Tibial nerve (tissue), 4 donors: ENCODE measurements around the gene HSD17B1. TPM values are rescaled to one million over a fixed set of nuclear protein-coding genes. Genes with fewer than 3 reads are reported as not detected.

Experiments used
- DNase-seq, 2 donors: peaks; one replicate each; pipeline ENCODE4 v3.0.0-alpha.2; 2019; ENCODE audit warnings: low spot score in 2 of 2
- H3K27ac ChIP-seq, 4 donors: fragments of 200-600 bp; sonication (generic) in 3 of 4; one replicate each; pipeline ENCODE4 v1.5.1; 2017 to 2019; ENCODE audit warnings: mild to moderate bottlenecking in 1 of 4
- H3K27me3 ChIP-seq, 2 donors: fragments of 200-600 bp; sonication (generic) in 1 of 2; one replicate each; pipeline versions ENCODE4 v1.5.1 to v1.6.0; 2017 to 2019
- H3K36me3 ChIP-seq, 3 donors: fragments of 200-600 bp; sonication (generic); one replicate each; pipeline ENCODE4 v1.5.1; 2018 to 2019
- H3K4me1 ChIP-seq, 4 donors: fragments of 200-600 bp; sonication (generic) in 3 of 4; one replicate each; pipeline ENCODE4 v1.5.1; 2017 to 2019
- H3K4me3 ChIP-seq, 4 donors: fragments of 200-600 bp; sonication (generic) in 3 of 4; one replicate each; pipeline ENCODE4 v1.5.1; 2017 to 2019; ENCODE audit warnings: mild to moderate bottlenecking in 1 of 4, moderate library complexity in 1 of 4
- H3K9me3 ChIP-seq, 4 donors: fragments of 200-600 bp; sonication (generic) in 3 of 4; one replicate each; pipeline ENCODE4 v1.5.1; 2017 to 2019
- CTCF ChIP-seq, 5 experiments: fragments of 200-600 bp in 3 of 5; fragments of 450-650 bp in 2 of 5; sonication (generic) in 3 of 5; IDR thresholded peaks; one replicate each; pipeline ENCODE4 v1.5.1; 2016 to 2019; ENCODE audit warnings: antibody characterized with exemption in 5 of 5, mild to moderate bottlenecking in 3 of 5, moderate library complexity in 2 of 5
- EP300 ChIP-seq, 2 donors: sonication (generic); formaldehyde crosslinking; IDR thresholded peaks; one replicate each; pipeline ENCODE4 v1.6.1; 2017; ENCODE audit warnings: antibody characterized with exemption in 2 of 2, mild to moderate bottlenecking in 1 of 2
- POLR2A ChIP-seq, 2 donors: fragments of 450-650 bp; IDR thresholded peaks; one replicate each; pipeline ENCODE4 v1.6.1; 2017; ENCODE audit warnings: antibody characterized with exemption in 2 of 2, mild to moderate bottlenecking in 2 of 2, moderate library complexity in 2 of 2
- WGBS, 2 donors: methylation state at CpG; one replicate each; pipeline ENCODE4 v1.1.5; 2018; 5-methylcytosine and 5-hydroxymethylcytosine counted together
- total RNA-seq, 4 donors: library from RNA; depleted of rRNA; stranded (reverse); fragments of >200 nt; gene quantifications; one replicate each; pipeline ENCODE4 v1.1.0, GENCODE V29; 2016

HSD17B1 gene
- total RNA-seq, 4 donors from 2014 or later: 0.78 to 4.4 (median 3.7) TPM

- H3K4me3 ChIP-seq: no peak overlapping the region
- no peak for TF ChIP-seq EP300 (IDR thresholded peaks at IDR 0.05)
- no peak for TF ChIP-seq POLR2A (IDR thresholded peaks at IDR 0.05)
- H3K36me3 ChIP-seq: no peaks in the 10 kb centered on the region
- no peaks in the 10 kb centered on the region for H3K27me3 ChIP-seq
- peak overlapping the region; percentile 85 to 94 (median 90) for H3K27ac ChIP-seq
- WGBS, 2 donors: 39 to 40% methylated on average over 8 to 9 of the region's 9 CpGs
- H3K9me3 ChIP-seq: no peaks in the 10 kb centered on the region
- H3K4me1 ChIP-seq: peaks cover 5 to 90% (median 59%) of the 10 kb centered on the region in 4 donors
- no peak for DNase-seq
Observed at GRCh38 chr17:42522263-42522790, 30.4 kb upstream of the HSD17B1 start.

- no peaks in the 10 kb centered on the region for H3K36me3 ChIP-seq
- H3K27ac ChIP-seq: peak overlapping the region; percentile 85 to 94 (median 90)
- whole genome bisulfite sequencing, 2 donors: 79% methylated on average over 5 to 7 of the region's 8 CpGs
- H3K4me1 ChIP-seq: peaks cover 5 to 87% (median 54%) of the 10 kb centered on the region in 4 donors
- no peaks in the 10 kb centered on the region for H3K27me3 ChIP-seq
- H3K9me3 ChIP-seq: no peaks in the 10 kb centered on the region
- H3K4me3 ChIP-seq: no peak overlapping the region
- no peak for TF ChIP-seq EP300 (IDR thresholded peaks at IDR 0.05)
- no peak for TF ChIP-seq CTCF (IDR thresholded peaks at IDR 0.05)
- no peak for TF ChIP-seq POLR2A (IDR thresholded peaks at IDR 0.05)
- DNase-seq: no peak
Observed at GRCh38 chr17:42522798-42523278, 29.9 kb upstream of the HSD17B1 start.

- no peak for TF ChIP-seq CTCF (IDR thresholded peaks at IDR 0.05)
- no peak for TF ChIP-seq EP300 (IDR thresholded peaks at IDR 0.05)
- TF ChIP-seq POLR2A (IDR thresholded peaks at IDR 0.05): no peak
- WGBS, 2 donors: 68 to 70% methylated on average over 2 of the region's 2 CpGs
- no peaks in the 10 kb centered on the region for H3K9me3 ChIP-seq
- no peaks in the 10 kb centered on the region for H3K36me3 ChIP-seq
- peak overlapping the region in 2 of 4 donors; percentile 37 to 44 for H3K27ac ChIP-seq
- DNase-seq: no peak
- H3K4me1 ChIP-seq: peaks cover 5 to 65% (median 34%) of the 10 kb centered on the region in 4 donors
- H3K27me3 ChIP-seq: no peaks in the 10 kb centered on the region
- no peak overlapping the region for H3K4me3 ChIP-seq
Observed at GRCh38 chr17:42525221-42525620, 27.5 kb upstream of the HSD17B1 start.

GRCh38 chr17:42526031-42526444 is 26.7 kb upstream of the HSD17B1 start:
- Histone ChIP-seq H3K27ac (peak overlapping the region in 3 of 4 donors; percentile 23 to 44 (median 43)), H3K9me3 (no peaks in the 10 kb centered on the region), H3K36me3 (no peaks in the 10 kb centered on the region), H3K4me1 (peaks cover 5 to 57% (median 26%) of the 10 kb centered on the region in 4 donors), H3K27me3 (no peaks in the 10 kb centered on the region), H3K4me3 (no peak overlapping the region)
- TF ChIP-seq POLR2A (IDR thresholded peaks at IDR 0.05) (no peak), EP300 (IDR thresholded peaks at IDR 0.05) (no peak)
- no peak for DNase-seq
- WGBS, 2 donors: 66 to 76% methylated on average over 6 of the region's 6 CpGs

- no peaks in the 10 kb centered on the region for H3K36me3 ChIP-seq
- peaks cover 0 to 43% (median 11%) of the 10 kb centered on the region in 4 donors for H3K4me1 ChIP-seq
- no peaks in the 10 kb centered on the region for H3K9me3 ChIP-seq
- H3K27ac ChIP-seq: no peak overlapping the region
- 84 to 86% methylated on average over 6 of the region's 6 CpGs for WGBS, 2 donors
- DNase-seq: no peak
- no peaks in the 10 kb centered on the region for H3K27me3 ChIP-seq
- H3K4me3 ChIP-seq: no peak overlapping the region
- TF ChIP-seq CTCF (IDR thresholded peaks at IDR 0.05): no peak
- TF ChIP-seq EP300 (IDR thresholded peaks at IDR 0.05): no peak
- TF ChIP-seq POLR2A (IDR thresholded peaks at IDR 0.05): no peak
Observed at GRCh38 chr17:42527932-42528331, 24.8 kb upstream of the HSD17B1 start.

GRCh38 chr17:42529061-42529460 is 23.7 kb upstream of the HSD17B1 start:
- no peaks in the 10 kb centered on the region for H3K27me3 ChIP-seq
- H3K4me1 ChIP-seq: peaks cover 0 to 35% (median 8%) of the 10 kb centered on the region in 4 donors
- 85 to 90% methylated on average over 3 of the region's 3 CpGs for WGBS, 2 donors
- no peaks in the 10 kb centered on the region for H3K36me3 ChIP-seq
- TF ChIP-seq POLR2A (IDR thresholded peaks at IDR 0.05) (no peak), CTCF (IDR thresholded peaks at IDR 0.05) (no peak), EP300 (IDR thresholded peaks at IDR 0.05) (no peak)
- no peaks in the 10 kb centered on the region for H3K9me3 ChIP-seq
- H3K4me3 ChIP-seq: no peak overlapping the region
- no peak for DNase-seq
- H3K27ac ChIP-seq: no peak overlapping the region
